Stimulated activated CD4-positive, alpha-beta T cell treated with anti-CD3 and anti-CD28 coated beads, Interleukin-2, amount 100 ng/mL, for 24 hours (primary cell): ENCODE measurements around the gene ARHGEF39.
A peak's percentile ranks its signal among the peaks of the same experiment; 100 is the strongest.

ENCODE experiments used
- DNase-seq, 2 donors: peaks; one replicate each; pipeline ENCODE4 v3.0.0-alpha.2; 2020

The ARHGEF39 gene, protein sequence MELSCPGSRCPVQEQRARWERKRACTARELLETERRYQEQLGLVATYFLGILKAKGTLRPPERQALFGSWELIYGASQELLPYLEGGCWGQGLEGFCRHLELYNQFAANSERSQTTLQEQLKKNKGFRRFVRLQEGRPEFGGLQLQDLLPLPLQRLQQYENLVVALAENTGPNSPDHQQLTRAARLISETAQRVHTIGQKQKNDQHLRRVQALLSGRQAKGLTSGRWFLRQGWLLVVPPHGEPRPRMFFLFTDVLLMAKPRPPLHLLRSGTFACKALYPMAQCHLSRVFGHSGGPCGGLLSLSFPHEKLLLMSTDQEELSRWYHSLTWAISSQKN

DNA sequence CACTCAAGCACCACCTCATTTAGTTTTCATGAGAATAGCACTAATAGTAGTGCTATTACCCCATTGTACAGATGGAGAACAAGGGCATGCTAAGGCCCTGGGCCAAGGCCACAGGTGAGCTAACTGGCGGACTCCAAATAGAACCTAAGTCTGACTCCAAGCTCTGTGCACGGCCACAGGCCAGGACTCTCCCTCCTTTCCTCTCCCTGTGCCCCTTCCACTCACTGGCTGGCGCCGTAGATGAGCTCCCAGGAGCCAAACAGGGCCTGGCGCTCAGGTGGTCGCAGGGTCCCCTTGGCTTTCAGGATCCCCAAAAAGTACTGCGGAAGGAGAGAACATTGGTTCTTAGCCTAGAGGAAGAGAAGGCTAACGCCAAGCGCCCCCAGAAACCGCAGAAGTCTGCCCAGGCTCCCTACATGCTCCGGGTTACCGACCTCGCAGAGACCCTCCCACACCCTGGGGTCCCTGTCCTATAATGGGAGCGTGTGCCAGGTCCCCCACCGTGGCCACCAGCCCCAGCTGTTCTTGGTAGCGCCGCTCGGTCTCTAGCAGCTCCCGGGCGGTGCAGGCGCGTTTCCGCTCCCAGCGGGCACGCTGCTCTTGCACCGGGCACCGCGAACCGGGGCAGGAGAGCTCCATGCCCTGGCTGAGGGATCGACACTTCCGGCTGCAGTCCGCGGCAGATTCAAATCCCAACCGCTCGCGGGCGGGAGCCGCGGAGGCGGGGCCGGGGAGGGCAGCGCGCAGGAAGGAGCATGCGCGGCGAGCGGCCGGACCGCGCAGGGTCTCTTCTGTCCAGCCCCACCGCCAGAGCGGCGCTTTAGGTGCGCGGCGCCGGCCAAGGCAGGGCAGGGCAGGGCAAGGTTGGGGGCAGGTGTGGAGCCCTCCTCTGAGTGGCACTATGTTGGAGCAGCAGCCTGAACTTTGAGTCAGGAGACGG is at the start of gene ARHGEF39:
Gene ARHGEF39, minus strand, starts transcription at position 665 of the 940 bp plus-strand sequence. Its CDS starts 26 bp downstream, at position 639.
- DNase-seq, result peak; percentile 74 to 83

DNA sequence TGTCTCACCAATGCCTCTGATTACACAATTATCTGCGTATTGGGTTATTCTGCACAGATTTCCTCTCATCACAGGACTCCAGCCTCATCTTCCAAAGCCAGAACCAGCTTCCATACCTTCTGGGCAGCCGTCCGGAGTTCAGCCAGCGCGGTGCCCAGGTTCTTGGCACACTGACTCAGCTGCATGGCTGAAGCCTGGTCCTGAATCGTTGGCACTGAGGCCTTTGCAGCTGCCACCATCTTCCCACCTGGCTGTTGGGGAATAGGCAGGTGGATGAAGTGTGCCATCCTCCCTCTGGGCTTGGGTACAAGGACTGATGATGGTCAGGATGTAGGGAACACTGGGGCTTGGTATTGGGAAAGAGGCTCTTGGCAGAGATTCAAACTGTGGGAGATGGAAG is 49.1 kb upstream of the ARHGEF39 start:
- no peak for DNase-seq

DNA sequence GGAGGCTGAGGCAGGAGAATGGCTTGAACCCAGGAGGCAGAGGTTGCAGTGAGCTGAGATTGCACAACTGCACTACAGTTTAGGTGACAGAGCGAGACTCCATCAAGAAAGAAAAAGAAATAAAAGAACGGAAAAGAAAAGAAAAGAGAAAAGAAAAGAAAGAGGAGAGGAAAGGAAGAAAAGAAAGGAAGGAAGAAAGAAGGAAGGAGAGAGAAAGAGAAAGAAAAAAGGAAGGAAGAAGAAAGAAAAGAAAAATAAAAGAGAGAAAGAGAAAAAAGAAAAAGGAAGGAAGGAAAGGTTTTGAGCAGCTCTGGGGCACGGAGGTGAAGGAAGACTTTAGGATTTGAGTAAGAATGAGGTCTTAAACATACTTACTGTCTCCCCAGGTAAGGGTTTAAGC is 48.6 kb upstream of the ARHGEF39 start:
- no peak for DNase-seq

DNA sequence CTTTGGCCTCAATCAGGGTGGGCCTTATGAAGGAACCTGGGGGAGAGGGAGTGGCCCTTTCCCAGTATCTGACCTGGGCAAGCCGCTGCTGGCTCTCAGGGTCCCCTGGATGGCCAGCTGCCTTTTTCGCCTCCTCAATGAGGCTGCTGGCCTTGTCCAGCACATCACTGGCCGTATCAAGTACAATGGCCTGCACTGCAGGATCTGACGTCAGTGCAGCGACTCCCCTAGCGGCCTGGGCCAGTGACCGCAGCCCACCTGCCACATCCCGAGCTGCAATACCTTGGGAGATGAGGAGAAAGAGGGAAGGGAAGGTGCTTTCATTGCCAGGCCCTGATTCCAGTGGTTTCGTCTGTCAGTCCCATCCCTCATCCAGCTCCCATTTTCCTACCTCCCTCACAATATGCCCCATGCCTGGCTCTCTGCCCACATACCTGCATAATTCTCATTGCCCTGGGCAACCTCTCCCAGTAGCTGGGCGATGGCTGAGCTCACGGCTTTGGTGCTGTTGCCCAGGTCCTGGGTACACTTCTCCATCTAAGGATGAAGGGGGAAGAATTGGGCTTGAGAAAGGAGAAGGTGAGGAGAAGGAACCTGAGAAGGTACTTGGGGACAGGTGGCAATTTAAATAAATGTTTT is 47.9 kb upstream of the ARHGEF39 start:
- DNase-seq, result no peak

DNA sequence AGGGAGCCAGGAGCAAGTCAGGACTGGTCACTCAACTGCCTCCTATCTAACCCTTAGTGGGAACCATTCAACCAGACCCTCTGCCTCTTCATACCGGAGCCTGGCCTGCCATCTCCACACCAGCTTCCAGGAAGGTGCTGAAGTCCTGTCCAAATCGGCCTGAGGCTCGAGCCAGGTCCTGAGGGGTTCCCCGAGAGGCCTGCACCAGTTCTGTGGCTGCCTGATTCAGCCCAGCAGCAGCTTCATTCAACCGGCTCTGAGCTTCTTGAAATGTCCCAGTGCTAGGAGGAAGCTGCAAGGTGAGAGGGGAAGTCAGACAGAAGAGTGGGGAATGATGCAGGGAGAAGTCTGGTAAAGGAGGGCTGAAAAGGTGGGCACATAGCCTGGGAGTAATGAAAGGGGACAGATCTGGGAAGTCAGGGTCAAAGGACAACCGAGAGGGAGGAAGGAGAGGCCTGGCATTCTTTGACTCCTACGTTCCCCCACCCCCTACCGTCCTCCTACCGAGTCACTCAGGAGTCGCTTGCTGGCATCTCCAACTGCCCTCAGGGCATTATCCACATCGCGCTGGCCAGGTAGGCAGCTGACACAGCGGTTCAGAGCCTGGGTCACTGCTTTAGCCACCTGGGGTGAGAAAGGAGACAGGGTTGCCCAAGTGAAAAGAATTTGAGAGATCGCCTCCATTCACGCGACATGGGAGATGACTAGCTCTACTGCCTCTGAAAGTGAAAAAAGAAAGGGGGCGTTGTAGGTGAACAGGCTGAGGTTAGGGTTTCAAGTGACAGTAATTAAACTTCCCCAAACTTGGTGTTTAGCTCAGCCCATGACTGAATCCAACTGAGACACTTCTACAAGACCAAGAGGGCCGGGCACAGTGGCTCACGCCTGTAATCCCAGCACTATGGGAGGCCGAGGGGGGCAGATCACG is 46.8 kb upstream of the ARHGEF39 start:
- DNase-seq, result no peak

DNA sequence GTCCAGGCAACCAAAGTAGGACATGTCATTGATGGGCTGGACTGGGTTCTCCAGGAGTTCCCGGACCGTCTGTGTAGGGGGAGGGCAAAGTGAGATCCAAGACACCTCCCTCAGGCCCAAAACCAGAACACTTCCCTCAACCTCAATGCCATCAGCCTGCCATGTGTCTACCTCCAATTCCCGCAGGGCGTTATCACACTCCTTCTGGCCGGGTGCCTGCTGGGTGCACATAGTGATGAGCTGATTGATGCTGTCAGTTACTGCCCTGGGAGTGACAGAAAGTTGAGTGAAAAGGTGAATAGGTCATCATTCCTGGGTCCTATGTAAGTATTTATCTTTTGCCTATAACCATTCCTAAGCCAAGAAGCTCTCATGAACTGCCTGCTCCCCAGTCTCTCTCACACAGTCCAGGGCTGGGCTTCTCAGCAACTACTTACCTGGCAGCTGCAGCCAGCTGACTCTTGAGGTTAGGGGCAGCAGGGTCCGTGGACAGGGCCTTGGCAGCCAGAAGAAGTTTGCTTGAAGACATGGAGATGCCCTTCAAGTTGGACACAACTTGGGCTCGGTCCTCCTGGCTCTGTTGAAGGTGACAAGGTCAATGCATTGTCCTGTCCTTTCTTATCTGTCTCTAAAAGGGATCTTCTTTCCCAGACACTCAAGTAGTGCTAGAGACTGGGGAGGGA is 46.0 kb upstream of the ARHGEF39 start:
- no peak for DNase-seq

DNA sequence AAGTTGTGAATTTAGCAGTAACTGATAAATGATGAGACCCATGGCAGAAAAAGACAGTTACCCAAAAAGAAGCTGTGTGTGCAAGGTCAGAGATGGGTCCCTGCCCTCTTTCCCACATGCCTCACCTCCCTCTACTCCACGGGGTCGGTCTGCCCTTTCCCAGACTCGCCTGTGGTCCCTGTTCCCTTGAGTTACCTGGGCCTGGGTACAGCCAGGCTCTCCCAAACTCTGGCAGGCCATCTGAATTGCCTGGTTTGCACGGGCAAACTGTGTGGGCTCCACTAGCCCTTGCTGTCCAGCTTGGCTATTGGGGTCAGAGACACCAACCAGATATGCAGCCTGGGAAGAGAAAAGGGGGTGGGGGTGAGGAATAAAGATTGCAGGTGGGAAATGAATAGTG is 43.2 kb upstream of the ARHGEF39 start:
- no peak for DNase-seq

DNA sequence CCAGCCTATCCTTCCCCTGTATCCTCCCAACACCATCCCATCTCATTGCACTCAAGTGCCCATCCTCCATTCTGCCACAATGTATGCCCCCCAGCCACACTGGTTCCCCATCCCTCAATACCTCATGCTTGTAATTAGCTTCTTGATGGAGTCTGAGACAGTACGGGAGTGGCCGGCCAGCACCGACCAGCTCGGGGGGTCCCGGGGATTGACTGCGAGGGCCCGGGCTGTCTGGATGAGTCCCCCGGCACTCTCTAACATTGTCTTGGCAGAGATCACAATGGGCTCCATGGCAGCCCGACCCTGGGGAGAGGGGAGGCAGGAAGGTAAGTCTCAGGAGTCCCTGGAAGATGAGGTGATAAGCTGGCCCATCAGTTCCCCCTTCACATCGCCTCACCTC is 42.0 kb upstream of the ARHGEF39 start:
- DNase-seq, result no peak

DNA sequence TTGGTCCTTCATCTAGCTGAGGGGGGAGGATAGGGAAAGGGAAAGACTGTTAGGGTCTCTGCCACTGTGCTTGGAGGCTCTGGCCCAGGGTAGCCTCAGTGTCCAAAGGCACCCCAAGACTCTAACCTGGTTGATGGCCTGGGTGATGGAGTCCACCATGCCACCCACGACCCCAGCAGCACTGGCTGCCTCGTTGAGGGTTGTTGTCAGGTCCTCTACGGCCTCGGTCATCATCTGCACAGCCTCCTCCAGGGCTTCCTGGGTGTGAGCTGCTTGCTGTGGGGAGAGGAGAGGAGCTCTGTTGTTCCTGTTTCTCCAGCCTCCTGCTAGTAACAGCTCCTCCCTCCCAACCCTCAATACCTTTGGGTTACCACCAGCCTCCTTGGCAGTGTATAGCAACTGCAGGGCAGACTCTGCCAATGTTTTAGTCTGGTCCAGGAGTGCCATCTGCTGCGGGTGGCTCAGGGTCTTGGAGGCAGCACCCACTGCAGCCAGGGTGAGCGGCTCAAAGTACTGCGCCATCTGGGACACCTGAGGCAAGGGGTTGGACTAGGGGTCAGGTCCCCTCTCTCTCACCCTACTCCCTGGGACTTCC is 40.9 kb upstream of the ARHGEF39 start:
- no peak for DNase-seq

DNA sequence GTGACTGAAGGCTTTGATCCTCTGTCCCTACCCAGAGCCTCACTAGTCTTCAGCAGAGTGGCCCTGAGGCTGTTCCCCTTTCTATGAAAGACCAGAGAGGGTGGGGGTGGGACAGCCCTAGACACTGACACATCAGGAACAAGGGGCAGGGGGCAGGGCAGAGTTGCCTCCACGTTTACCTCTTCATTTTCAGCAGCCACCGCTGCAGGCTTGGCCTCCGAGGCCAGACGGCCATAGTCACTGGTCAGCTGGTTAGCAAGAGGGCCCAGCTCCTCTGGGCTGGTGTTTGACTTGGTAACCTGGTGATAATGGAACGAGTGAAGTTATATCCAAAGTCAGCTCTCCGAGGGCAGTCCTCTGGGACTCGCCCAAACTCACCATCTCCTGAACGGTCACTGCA is 40.4 kb upstream of the ARHGEF39 start:
- DNase-seq, result no peak

DNA sequence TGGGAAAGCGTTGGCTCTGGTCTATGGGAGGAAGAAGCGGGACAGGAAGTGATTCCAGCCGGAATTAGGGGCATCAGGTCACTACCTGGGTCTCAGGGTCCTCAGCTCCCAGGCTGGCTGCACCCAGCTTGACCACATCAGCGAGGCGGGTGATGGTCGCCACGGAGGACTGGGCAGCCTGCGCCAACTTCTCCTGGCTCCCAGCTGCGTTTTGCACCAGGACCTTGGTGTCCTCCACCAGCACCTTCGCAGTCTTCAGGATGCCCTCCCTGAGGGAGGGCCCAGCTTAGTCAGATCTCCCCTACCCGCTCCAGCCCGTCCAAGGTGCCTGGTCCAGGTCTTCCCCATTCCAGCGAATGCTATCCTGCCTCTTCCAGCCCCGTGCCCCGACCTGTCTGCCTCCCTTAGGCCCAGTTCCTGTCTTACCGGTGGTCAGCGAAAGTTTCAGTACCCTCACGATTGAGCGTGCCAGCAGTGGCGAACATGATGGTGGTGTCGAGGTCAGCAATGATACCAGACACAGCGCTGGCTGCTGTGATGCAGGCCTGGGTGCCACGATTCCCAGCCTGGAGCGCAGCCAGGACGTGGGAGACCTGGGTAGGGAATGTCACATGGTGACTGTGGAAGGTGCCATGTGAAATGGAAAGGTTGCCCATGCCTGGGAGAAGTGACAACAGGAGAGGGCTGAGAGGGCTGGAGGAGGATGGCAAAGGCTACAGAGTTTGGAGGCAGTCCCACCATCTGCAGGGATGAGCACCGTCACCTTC is 39.1 kb upstream of the ARHGEF39 start:
- no peak for DNase-seq

DNA sequence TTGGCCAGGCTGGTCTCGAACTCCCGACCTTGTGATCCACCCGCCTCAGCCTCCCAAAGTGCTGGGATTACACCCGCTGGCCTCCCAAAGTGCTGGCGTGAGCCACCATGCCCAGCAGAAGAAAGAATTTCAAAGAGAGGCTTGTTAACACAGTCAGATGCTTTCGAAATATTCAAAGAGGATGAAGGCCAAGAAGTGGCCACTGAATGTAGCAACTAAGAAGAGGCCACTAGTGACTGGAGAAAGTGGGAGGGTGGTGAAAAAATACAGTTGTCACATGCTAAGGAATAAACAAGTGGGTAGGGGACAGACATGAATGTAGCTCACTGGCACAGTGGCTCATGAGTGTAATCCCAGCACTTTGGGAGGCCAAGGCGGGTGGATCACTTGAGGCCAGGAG is 37.7 kb upstream of the ARHGEF39 start:
- no peak for DNase-seq

DNA sequence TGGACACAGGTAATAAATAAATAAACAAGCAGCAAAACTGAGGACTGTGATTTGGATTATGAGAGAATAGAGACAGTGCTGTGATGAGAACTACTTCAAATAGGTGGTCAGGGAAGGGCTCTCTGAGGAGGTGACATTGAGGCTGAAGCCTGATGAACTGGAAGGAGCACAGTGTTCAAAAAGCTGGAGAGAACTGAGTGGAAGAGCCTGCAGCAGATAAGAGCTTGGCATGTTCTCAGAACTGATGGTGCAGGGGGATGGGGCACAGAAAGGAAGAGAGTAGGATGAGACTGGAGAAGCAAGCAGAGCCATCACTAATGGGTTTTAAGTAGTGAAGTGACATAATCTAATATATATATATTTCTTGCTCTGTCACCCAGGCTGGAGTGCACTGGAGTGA is 35.9 kb upstream of the ARHGEF39 start:
- no peak for DNase-seq

DNA sequence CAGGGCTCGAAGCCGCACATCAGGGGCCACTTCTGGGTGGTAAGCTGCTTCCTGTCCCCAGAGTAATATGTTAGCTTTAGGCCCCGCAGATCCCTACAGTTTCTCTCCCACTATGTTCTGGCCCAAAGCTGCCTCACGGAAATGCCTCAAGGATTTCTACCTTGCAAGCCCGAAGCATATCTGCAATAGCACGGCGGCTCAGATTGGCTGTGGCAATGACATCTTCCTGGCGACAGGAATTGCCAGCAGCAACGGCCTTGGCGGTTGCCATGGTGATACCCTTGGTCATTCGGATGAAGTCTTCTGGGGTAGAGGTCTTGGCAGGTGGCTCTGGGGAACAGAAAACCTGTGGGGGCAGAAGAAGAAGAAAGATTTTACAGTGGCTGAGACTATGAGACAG is 35.0 kb upstream of the ARHGEF39 start:
- no peak for DNase-seq

DNA sequence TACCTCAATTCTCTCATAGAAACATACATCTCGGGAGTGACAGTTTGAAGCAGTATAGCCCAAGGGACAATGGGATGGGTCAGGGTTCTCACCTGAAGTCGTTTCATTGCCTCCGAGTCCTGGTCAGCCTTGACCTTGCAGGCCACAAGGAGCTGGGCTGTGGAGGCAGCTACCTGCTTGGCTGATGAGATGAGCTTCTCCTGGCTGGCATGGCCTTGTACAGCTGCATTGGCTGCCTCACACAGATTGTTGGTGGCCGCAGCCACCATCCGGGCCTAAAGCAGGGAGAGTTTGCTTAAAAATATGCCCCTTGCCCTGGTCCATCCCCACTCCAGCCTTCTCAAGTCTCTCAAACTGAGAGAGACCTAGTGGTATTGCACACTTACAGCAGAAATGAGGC is 33.2 kb upstream of the ARHGEF39 start:
- no peak for DNase-seq

DNA sequence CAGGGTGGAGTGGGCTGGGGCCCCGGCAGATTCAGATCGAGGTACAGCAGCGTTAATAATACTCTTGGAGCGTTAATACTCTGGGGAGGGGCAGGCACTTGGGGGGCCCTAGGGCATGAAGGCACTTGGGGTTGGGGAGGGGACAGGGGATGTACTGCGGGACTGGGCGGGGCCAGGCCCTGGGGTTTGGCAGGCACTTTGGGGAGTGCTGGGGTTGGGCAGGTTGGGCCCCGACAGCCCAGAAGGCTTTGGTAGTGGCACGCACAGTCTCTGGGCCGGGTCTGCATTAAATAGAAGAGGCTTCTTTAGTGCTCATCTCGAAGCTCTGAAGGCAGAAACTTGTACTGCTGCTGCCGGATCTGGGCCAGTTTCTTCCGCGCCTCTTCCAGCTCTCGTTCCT is 32.5 kb upstream of the ARHGEF39 start:
- no peak for DNase-seq

DNA sequence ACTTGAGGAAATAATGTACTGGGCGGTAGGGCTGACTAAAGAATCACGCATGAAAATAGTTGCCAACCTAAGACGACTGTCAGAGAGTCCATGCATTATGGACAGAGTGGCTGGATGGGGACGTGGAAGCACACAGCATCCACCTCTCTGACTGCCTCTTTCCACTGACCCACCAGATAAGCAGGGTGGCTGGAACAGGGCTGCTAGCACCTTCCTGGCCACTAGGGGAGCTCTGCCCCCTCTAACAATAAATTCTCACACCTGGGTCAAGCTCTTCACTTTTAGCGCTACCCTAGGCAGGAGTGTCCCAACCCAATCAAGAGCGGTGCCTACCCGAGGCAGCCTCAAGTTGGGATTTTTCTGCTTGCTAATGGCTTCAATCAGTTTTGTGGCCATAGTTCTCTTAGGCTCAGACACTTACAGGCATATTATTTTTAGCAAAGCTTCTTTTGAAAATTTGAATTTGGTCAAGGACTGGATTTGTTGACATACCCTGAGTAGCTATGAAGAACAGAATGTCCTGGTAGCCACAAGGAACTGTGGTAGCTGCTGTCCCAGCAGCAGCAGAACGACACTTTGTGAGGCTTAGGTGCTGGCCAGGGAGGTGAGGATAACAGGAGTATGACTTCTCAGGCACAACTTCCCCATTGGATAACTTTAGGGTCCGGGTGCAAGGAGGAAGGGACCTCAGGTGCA is 31.7 kb upstream of the ARHGEF39 start:
- peak; percentile 59 to 63 for DNase-seq

DNA sequence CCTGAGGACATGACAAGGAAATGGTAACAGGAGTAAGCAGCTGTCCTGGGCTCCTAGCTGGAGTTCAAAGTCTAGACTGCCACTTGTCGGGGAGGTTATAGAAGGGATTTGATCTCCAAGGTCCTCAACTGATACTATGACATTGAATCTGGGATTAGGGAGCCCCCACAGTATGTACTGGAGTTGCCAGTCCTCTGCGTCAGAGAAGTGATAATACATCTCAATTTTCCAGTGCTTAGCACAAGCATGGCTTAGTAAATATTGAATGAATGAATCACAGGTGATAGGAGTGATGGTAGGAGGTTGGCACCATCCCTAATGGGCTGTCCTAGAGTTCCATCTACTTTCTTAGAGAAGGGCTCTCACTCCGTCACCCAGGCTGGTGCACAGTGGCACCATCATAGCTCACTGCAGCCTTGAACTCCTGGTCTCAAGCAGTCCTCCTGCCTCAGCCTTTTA is 31.0 kb upstream of the ARHGEF39 start:
- DNase-seq, result no peak

DNA sequence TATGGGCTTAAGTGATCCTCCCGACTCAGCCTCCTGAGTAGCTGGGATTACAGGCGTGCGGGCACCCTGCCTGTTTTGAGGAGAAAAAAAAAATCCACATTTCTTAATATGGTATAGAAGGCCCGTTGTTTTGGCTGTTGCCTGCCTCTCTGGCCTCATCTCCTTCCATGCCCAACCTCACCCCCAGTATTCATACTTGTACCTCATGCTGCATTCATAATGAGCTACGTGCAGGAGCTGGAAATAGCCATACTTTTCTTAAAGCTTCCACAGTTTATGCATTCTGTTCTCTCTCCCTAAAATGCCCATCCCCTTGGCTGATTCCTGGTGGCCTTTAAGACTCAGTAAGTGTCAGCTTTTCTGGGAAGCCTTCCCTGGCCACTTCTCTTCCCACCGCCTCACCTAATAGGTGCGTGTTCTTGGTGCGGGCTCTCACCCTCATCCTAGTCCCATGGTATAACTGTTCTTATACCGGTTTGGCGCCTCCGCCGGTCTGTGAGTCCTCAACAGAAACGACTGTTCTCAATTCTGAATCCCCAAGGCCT is 26.8 kb upstream of the ARHGEF39 start:
- DNase-seq, result no peak

DNA sequence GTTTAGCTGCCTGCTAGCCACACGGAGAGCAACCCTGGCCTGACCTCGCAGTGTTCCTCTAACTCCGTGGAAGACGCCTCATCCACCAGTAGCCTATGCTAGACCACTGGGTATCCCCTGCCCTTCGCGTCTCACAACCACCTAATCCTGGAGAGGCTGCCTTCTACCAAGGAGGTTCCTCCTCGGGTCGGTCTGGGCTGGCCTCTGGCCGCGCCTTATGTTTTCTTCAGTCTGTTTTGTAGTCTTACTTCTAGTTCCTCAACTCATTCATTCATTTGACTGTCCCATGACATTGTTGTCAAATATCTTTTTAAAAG is 26.3 kb upstream of the ARHGEF39 start:
- no peak for DNase-seq
